Activated CD8-positive, alpha-beta memory T cell treated with anti-CD3 and anti-CD28 coated beads for 1 hour (primary cell): ENCODE results near the gene COX6B2.

ENCODE experiments used
- DNase-seq, 2 donors: peaks; one replicate each; pipeline ENCODE4 v3.0.0-alpha.2; 2020; ENCODE audit warnings: low read depth in 1 of 2; ENCODE audit errors: extremely low read depth in 1 of 2

Gene COX6B2

GRCh38 chr19:55315956-55316525 is 38.5 kb downstream of the COX6B2 start:
- DNase-seq, result no peak

- no peak for DNase-seq
These were observed 40.1 kb downstream of the COX6B2 start for GRCh38 chr19:55314396-55314795.

- no peak for DNase-seq
These were observed 41.7 kb downstream of the COX6B2 start for GRCh38 chr19:55312621-55313512.

GRCh38 chr19:55311797-55312196 is 42.7 kb downstream of the COX6B2 start:
- no peak for DNase-seq

DNA sequence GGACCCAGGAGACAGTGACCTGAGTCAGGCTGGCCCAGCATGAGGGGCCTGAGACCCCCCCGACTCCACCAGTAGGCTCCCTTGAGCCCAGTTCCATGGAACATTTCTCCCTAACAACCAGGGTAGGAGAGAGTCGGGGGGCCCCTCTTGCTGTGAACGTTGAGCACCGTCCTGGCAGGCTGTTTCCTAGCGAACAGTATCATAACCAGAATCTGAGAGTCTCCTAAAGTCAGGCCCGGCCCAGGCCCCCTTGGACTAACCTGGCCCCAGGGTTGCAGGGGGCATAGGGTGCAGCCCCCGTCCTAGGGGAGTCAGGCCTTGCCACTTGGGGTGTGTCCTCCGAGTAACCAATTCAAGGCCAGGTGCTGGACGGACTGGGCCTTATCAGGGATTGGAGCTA is 43.1 kb downstream of the COX6B2 start:
- no peak for DNase-seq

DNA sequence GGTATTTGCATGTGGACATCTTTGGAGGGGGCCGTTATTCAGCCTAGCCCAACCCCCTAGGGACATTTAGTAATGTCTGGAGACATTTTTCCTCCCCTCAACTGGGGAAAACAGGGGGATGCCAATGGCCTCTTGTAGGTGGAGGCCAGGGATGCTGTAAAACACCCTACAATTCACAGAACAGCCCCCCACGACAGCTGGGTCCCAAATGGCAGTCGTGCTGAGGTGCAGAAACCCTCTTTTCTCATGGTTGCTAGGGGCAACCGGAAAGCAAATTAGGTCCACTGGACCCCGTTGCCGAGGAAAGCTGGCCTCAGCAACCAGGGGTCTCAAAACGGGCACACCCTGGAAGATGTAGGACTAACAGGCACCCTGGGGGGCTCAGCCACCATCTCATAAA is 44.0 kb downstream of the COX6B2 start:
- no peak for DNase-seq

DNA sequence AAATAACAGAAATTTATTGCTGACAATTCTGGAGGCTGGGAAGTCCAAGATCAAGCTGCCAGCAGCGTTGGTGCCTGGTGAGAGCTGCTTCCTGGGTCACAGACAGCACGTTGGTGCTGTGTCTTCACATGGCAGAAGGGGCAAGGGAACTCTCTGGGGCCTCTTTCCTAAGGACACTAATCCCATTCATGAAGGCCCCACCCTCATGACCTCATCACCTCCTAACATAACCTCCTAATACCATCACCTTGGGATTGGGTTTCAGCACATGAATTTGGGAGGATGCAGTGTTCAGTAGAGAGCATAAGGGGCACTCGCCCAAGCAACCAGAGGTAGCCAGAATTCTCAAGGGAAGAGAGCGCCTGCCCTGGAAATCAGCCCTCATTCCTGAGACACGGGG is 45.1 kb downstream of the COX6B2 start:
- DNase-seq, result no peak

DNA sequence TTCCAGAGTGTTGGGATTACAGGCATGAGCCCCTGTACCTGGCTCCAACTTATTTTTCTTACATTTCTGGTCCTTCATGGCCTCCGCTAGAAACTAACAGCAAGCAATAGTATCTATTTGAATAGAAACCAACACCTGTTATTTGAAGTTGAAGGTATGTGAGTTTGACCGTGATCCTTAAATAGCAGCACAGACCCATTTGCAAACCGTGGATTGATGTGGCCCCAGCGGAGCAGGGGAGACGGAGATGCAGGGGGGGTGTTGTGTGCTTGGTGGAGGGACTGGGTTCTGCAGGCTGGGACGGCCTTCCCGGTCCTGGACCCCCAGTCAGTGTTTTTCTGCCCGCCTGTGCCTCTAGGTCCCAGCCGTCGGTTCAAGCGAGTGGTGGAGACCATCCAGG is 46.2 kb downstream of the COX6B2 start:
- DNase-seq, result no peak

DNA sequence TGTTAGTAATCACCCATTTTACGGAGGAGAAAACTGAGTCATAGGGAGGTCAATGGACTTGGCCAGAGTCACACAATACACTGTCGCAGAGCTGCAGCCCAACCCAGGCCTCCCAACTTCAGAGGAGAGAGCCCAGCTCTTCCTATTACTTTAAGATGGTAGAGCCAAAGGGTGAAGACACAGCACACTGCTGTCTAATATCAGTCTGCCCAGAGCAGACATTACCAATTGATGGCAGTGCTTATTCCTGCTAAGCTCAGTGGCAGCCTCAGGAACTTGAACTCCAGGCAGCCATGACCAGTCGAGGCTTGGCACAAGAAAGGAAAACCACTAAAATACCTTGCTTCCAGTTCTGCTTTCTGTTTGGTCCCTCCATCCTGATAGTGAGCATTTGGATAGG is 47.8 kb downstream of the COX6B2 start:
- DNase-seq, result no peak

- DNase-seq, result no peak
These were observed 48.4 kb downstream of the COX6B2 start for GRCh38 chr19:55305983-55306562.

- DNase-seq, result no peak
These were observed 49.0 kb downstream of the COX6B2 start for GRCh38 chr19:55305491-55305890.

DNA sequence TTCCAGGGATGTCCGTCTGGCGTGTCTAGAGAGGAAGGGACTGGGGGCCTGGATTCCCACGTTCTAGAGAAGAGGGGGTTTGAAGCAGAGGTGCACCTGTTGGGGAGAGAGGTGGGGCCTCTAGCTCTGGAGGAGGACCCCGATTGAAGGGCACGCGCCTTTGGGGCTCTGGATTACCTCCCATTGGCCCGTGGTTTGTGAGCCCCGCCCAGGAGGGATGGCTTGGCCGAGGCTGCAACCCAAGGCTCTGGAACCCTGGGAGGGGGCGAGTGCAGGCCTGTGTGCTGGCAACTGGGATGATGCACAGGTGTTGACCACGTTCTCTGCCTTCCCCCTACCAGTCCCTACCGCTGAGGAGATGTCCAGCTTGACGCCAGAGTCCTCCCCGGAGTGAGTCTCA is 49.5 kb downstream of the COX6B2 start:
- no peak for DNase-seq

GRCh38 chr19:55304279-55304978 is 50.1 kb downstream of the COX6B2 start:
- no peak for DNase-seq

DNA sequence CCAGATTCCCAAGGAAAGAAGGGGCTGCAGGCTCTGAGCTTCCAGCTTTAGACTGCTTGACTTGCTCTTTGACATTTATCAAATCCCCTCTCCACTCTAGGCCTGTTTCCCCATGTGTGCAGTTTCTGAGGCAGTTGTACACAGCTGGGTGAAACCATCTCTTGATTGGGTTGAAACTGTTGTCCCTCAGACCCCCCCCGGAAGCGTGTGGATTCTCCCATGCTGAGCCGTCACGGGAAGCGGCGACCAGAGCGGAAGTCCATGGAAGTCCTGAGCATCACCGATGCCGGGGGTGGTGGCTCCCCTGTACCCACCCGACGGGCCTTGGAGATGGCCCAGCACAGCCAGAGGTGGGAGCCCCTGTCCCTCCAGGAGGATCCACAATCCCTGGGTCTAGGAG is 51.0 kb downstream of the COX6B2 start:
- DNase-seq, result no peak

DNA sequence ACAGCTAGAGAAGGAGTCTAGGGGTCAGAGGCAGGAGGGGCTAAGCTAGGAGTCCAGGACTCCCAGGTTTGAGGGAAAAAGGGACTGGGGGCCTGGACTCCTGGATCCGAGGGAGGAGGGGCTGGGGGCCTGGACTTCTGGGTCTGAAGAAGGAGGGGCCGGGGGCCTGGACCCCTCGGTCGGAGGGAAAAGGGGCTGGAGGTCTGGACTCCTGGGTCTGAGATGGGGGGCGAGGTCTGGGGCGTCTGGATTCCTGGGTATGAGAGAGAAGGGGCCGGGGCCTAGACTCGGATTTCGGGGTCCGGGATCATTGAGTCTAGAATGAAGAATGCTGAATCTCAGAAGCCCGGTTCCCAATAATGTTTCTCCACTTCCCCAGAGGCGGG is 52.2 kb downstream of the COX6B2 start:
- no peak for DNase-seq

GRCh38 chr19:55301459-55302317 is 52.8 kb downstream of the COX6B2 start:
- peak; percentile 87 to 93 for DNase-seq

- DNase-seq, result no peak
These were observed 53.5 kb downstream of the COX6B2 start for GRCh38 chr19:55300886-55301458.

DNA sequence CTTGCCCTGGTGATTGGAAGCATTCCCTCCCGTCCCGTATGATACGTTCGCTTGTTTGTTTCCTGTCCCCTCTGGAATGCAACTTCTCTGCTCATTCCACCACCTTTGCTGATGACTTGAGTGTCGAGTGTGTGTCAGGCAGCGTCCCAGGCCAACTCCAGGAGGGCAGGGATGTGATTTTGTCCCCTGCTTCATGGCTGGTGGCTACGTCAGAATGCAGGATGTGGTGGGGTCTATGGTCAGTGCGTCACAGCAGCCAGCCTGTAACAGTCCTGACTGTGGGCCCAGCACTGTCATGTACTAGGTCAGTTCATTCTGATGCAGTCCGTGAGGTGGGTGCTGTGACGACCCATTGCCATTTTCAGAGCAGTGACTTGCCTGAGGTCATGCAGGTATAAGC is 54.5 kb downstream of the COX6B2 start:
- no peak for DNase-seq
